GM12872 (cell line): ENCODE measurements around the gene SCUBE1.

Source experiments
- CTCF ChIP-seq: IDR thresholded peaks from 3 replicates; pipeline ENCODE4 v1.5.1; 2011; ENCODE audit warnings: low read depth, mild to moderate bottlenecking, low read length, moderate library complexity; ENCODE audit not compliant: insufficient read depth

The SCUBE1 gene

GRCh38 chr22:43207849-43208702, 135.1 kb downstream of the SCUBE1 start:
- no peak for TF ChIP-seq CTCF

- TF ChIP-seq CTCF: no peak
Measured at GRCh38 chr22:43207386-43207785, 135.8 kb downstream of the SCUBE1 start.

GRCh38 chr22:43206509-43207161, 136.5 kb downstream of the SCUBE1 start:
- no peak for TF ChIP-seq CTCF

GRCh38 chr22:43205748-43206508, 137.2 kb downstream of the SCUBE1 start:
- TF ChIP-seq CTCF: no peak

- TF ChIP-seq CTCF: no peak
Measured at GRCh38 chr22:43205261-43205691, 137.9 kb downstream of the SCUBE1 start.

GRCh38 chr22:43203471-43203981, 139.6 kb downstream of the SCUBE1 start:
- no peak for TF ChIP-seq CTCF
